OCI-M1 (cell line): Measurements from ENCODE around the gene ZNF367.
A peak's percentile ranks its signal among the peaks of the same experiment; 100 is the strongest.

Experiments used
- DNase-seq: peaks from one replicate; lab custom pipeline; 2025; lab: John Stamatoyannopoulos, UW

The ZNF367 gene

GRCh38 chr9:96418083-96418919 lies at the start of gene ZNF367:
Gene ZNF367, minus strand, starts transcription at chr9:96418370. Its CDS starts 338 bp downstream, at chr9:96418032.
- peak; percentile 97 for DNase-seq

- DNase-seq: no peak
Measured at GRCh38 chr9:96467784-96468183, 49.6 kb upstream of the ZNF367 start.

GRCh38 chr9:96464426-96464825 lies 46.3 kb upstream of the ZNF367 start:
- DNase-seq: no peak

GRCh38 chr9:96462541-96462940 lies 44.4 kb upstream of the ZNF367 start:
- no peak for DNase-seq

GRCh38 chr9:96461336-96461735 lies 43.2 kb upstream of the ZNF367 start:
- DNase-seq: no peak

- no peak for DNase-seq
Measured at GRCh38 chr9:96460882-96461281, 42.7 kb upstream of the ZNF367 start.

GRCh38 chr9:96460470-96460869 lies 42.3 kb upstream of the ZNF367 start:
- no peak for DNase-seq

- no peak for DNase-seq
Measured at GRCh38 chr9:96459268-96460007, 41.3 kb upstream of the ZNF367 start.

GRCh38 chr9:96458226-96458625 lies 40.1 kb upstream of the ZNF367 start:
- DNase-seq: no peak

- DNase-seq: no peak
Measured at GRCh38 chr9:96457266-96457665, 39.1 kb upstream of the ZNF367 start.

GRCh38 chr9:96453625-96454024 lies 35.5 kb upstream of the ZNF367 start:
- DNase-seq: peak; percentile 16

- DNase-seq: no peak
Measured at GRCh38 chr9:96450613-96451528, 32.7 kb upstream of the ZNF367 start.

- DNase-seq: peak; percentile 95
Measured at GRCh38 chr9:96449845-96450612, 31.9 kb upstream of the ZNF367 start, which contains the start of gene HABP4. Gene HABP4, plus strand, starts transcription at chr9:96450169. Its CDS starts 111 bp downstream, at chr9:96450280.

GRCh38 chr9:96449523-96449844 lies 31.3 kb upstream of the ZNF367 start:
- no peak for DNase-seq

- DNase-seq: no peak
Measured at GRCh38 chr9:96448546-96449170, 30.5 kb upstream of the ZNF367 start.

- DNase-seq: peak; percentile 35
Measured at GRCh38 chr9:96447406-96447805, 29.2 kb upstream of the ZNF367 start.

- no peak for DNase-seq
Measured at GRCh38 chr9:96442491-96442890, 24.3 kb upstream of the ZNF367 start.

GRCh38 chr9:96441798-96442445 lies 23.8 kb upstream of the ZNF367 start:
- DNase-seq: peak; percentile 73

- DNase-seq: no peak
Measured at GRCh38 chr9:96440671-96441199, 22.6 kb upstream of the ZNF367 start.

GRCh38 chr9:96437454-96437853 lies 19.3 kb upstream of the ZNF367 start:
- DNase-seq: no peak
